ENCODE measurements around the gene SLC24A4.

SLC24A4 gene

GRCh38 chr14:92309968-92310530, 12.9 kb upstream of the SLC24A4 start:
- Histone ChIP-seq H3K27me3 (ENCODE audit: control insufficient read depth, low read length) (no peaks in the 10 kb centered on the region), H4K20me1 (ENCODE audit: control insufficient read depth, insufficient read depth, low read depth, low read length) (no peaks in the 10 kb centered on the region), H3K9me3 (ENCODE audit: control insufficient read depth, insufficient read depth, low read length) (no peaks in the 10 kb centered on the region), H3K4me2 (ENCODE audit: low read length) (no peak overlapping the region), H3F3A (ENCODE audit: control insufficient read depth, insufficient read depth) (no peaks in the 10 kb centered on the region), H3K4me1 (ENCODE audit: control insufficient read depth, low read length) (no peaks in the 10 kb centered on the region), H3K27ac (ENCODE audit: low read depth, low read length) (no peak overlapping the region), H3K9me2 (replicated peaks; ENCODE audit: control insufficient read depth, low read length) (no peaks in the 10 kb centered on the region), H3K4me3 (ENCODE audit: low read length) (no peak overlapping the region), H3K36me3 (ENCODE audit: control insufficient read depth, low read length) (no peaks in the 10 kb centered on the region), H3K79me2 (ENCODE audit: control insufficient read depth, low read length) (no peaks in the 10 kb centered on the region)
- no peak for TF ChIP-seq CTCF (IDR thresholded peaks at IDR 0.05; ENCODE audit: low read depth, low read length, poor library complexity, severe bottlenecking)
- no peak for TF ChIP-seq EZH2phosphoT487 (IDR thresholded peaks at IDR 0.05; ENCODE audit: borderline replicate concordance, low read length)

- no peaks in the 10 kb centered on the region for H3F3A ChIP-seq (ENCODE audit: control insufficient read depth, insufficient read depth)
- H3K9me3 ChIP-seq (ENCODE audit: control insufficient read depth, insufficient read depth, low read length) = no peaks in the 10 kb centered on the region
- no peaks in the 10 kb centered on the region for H3K36me3 ChIP-seq (ENCODE audit: control insufficient read depth, low read length)
- no peak overlapping the region for H3K4me2 ChIP-seq (ENCODE audit: low read length)
- H3K4me1 ChIP-seq (ENCODE audit: control insufficient read depth, low read length) = no peaks in the 10 kb centered on the region
- H3K79me2 ChIP-seq (ENCODE audit: control insufficient read depth, low read length) = no peaks in the 10 kb centered on the region
- no peak overlapping the region for H3K4me3 ChIP-seq (ENCODE audit: low read length)
- no peak overlapping the region for H3K27ac ChIP-seq (ENCODE audit: low read depth, low read length)
- no peaks in the 10 kb centered on the region for H4K20me1 ChIP-seq (ENCODE audit: control insufficient read depth, insufficient read depth, low read depth, low read length)
- H3K9me2 ChIP-seq (replicated peaks; ENCODE audit: control insufficient read depth, low read length) = no peaks in the 10 kb centered on the region
- H3K27me3 ChIP-seq (ENCODE audit: control insufficient read depth, low read length) = no peaks in the 10 kb centered on the region
- TF ChIP-seq CTCF (IDR thresholded peaks at IDR 0.05; ENCODE audit: low read depth, low read length, poor library complexity, severe bottlenecking) (no peak), EZH2phosphoT487 (IDR thresholded peaks at IDR 0.05; ENCODE audit: borderline replicate concordance, low read length) (no peak)
Observed at GRCh38 chr14:92310776-92311375, 12.1 kb upstream of the SLC24A4 start.

- no peaks in the 10 kb centered on the region for H3K79me2 ChIP-seq (ENCODE audit: control insufficient read depth, low read length)
- no peak overlapping the region for H3K27ac ChIP-seq (ENCODE audit: low read depth, low read length)
- H3F3A ChIP-seq (ENCODE audit: control insufficient read depth, insufficient read depth) = no peaks in the 10 kb centered on the region
- H3K9me3 ChIP-seq (ENCODE audit: control insufficient read depth, insufficient read depth, low read length) = no peaks in the 10 kb centered on the region
- H3K27me3 ChIP-seq (ENCODE audit: control insufficient read depth, low read length) = no peaks in the 10 kb centered on the region
- H3K4me1 ChIP-seq (ENCODE audit: control insufficient read depth, low read length) = no peaks in the 10 kb centered on the region
- H3K4me3 ChIP-seq (ENCODE audit: low read length) = no peak overlapping the region
- H3K36me3 ChIP-seq (ENCODE audit: control insufficient read depth, low read length) = no peaks in the 10 kb centered on the region
- no peaks in the 10 kb centered on the region for H4K20me1 ChIP-seq (ENCODE audit: control insufficient read depth, insufficient read depth, low read depth, low read length)
- H3K9me2 ChIP-seq (replicated peaks; ENCODE audit: control insufficient read depth, low read length) = no peaks in the 10 kb centered on the region
- no peak overlapping the region for H3K4me2 ChIP-seq (ENCODE audit: low read length)
- TF ChIP-seq EZH2phosphoT487 (IDR thresholded peaks at IDR 0.05; ENCODE audit: borderline replicate concordance, low read length) = no peak
- no peak for TF ChIP-seq CTCF (IDR thresholded peaks at IDR 0.05; ENCODE audit: low read depth, low read length, poor library complexity, severe bottlenecking)
Observed at GRCh38 chr14:92314182-92314581, 8.8 kb upstream of the SLC24A4 start.
